ENCODE measurements around the gene ABCG1. TPM values are rescaled to one million over a fixed set of nuclear protein-coding genes. Genes with fewer than 3 reads are reported as not detected.
A peak's percentile ranks its signal among the peaks of the same experiment; 100 is the strongest.

ABCG1 gene
- total RNA-seq, 1 experiment from 2014 or later, result not detected

DNA sequence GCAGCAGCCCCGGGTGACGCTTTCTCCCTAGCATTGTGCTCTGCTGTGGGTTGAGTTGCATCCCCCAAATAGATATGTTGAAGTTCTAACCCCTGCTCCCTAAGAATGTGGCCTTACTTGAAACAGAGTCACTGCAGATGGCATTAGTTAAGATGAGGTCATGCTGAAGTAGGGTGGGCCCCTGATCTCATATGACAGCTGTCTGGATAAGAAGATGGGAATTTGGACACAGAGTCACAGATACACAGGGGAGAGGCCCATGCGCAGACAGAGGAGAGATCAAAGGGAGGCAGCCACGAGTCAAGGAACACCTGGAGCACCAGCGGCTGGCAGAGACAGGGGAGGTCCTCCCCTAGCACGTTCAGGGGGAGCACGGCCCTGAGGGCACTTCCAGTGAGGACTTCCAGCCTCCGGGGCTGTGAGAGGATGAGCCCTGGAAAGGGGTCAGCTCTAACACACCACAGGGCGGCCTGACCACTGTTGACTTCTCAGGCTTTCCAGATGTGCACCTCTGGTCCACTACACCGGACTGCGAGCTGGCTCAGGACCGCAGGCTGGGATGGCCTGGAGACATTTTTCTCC lies 46.4 kb downstream of the ABCG1 start:
- H3K9me3 Mint-ChIP-seq (ENCODE audit: unreplicated experiment), result no peaks in the 10 kb centered on the region
- intact Hi-C loops (cut with micrococcal nuclease; ENCODE audit: unreplicated experiment), result no loop called here
- ChIA-PET CTCF (no interaction called here), POLR2A (no interaction called here)
- H3K4me3 Mint-ChIP-seq (ENCODE audit: unreplicated experiment), result no peak overlapping the region
- no peaks in the 10 kb centered on the region for H3K27me3 Mint-ChIP-seq (ENCODE audit: insufficient read depth, unreplicated experiment)
- Histone ChIP-seq H3K4me1 (peaks cover 8% of the 10 kb centered on the region), H3K36me3 (ENCODE audit: control insufficient read depth, insufficient read depth, low read length) (no peaks in the 10 kb centered on the region), H3K27me3 (replicated peaks; ENCODE audit: control insufficient read depth, insufficient read depth, low read length) (no peaks in the 10 kb centered on the region), H3K4me3 (ENCODE audit: low read depth, low read length) (no peak overlapping the region), H3K9me3 (no peaks in the 10 kb centered on the region)
- no peak overlapping the region for H3K27ac Mint-ChIP-seq (ENCODE audit: unreplicated experiment)
- TF ChIP-seq, protein P1, sequence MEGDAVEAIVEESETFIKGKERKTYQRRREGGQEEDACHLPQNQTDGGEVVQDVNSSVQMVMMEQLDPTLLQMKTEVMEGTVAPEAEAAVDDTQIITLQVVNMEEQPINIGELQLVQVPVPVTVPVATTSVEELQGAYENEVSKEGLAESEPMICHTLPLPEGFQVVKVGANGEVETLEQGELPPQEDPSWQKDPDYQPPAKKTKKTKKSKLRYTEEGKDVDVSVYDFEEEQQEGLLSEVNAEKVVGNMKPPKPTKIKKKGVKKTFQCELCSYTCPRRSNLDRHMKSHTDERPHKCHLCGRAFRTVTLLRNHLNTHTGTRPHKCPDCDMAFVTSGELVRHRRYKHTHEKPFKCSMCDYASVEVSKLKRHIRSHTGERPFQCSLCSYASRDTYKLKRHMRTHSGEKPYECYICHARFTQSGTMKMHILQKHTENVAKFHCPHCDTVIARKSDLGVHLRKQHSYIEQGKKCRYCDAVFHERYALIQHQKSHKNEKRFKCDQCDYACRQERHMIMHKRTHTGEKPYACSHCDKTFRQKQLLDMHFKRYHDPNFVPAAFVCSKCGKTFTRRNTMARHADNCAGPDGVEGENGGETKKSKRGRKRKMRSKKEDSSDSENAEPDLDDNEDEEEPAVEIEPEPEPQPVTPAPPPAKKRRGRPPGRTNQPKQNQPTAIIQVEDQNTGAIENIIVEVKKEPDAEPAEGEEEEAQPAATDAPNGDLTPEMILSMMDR (IDR thresholded peaks at IDR 0.05; ENCODE audit: insufficient read depth in 1 of 2, low read depth in 1 of 2, low read length in 1 of 2, severe bottlenecking in 1 of 2, unreplicated experiment in 1 of 2), result no peak
- no TSS peak for BruUV-seq (replicated peaks)
- DNase-seq, result no peak
- H3K36me3 Mint-ChIP-seq (ENCODE audit: insufficient read depth, unreplicated experiment), result no peaks in the 10 kb centered on the region
- H3K4me1 Mint-ChIP-seq (ENCODE audit: low read depth, unreplicated experiment), result peaks cover 6% of the 10 kb centered on the region

DNA sequence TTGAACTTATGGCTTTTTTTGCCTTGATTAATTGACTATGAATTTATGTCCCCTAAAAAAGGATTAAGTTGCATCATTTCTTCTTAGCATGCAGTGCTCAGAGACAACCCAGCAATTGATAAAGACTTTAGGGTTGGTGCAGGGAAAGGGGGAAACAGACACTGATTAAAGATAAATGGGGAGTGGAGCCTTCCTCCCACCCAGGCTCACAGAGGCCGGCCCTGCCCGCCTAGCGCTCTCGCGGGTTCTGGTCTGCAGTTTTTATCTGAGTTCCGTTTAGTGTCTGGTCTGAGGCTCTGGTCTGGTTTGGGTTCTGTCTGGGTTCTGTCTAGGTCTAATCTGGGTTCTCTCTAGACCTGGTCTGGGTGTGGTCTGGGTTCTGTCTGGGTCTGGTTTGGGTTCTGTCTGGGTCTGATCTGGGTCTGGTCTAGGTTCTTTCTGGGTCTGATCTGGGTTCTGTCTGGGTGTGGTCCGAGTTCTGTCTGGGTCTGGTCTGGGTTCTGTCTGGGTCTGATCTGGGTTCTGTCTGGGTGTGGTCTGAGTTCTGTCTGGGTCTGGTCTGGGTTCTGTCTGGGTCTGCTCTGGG lies 48.1 kb downstream of the ABCG1 start:
- Mint-ChIP-seq H3K4me1 (ENCODE audit: low read depth, unreplicated experiment) (peaks cover 6% of the 10 kb centered on the region), H3K9me3 (ENCODE audit: unreplicated experiment) (no peaks in the 10 kb centered on the region), H3K4me3 (ENCODE audit: unreplicated experiment) (peak overlapping the region; percentile 39), H3K27me3 (ENCODE audit: insufficient read depth, unreplicated experiment) (no peaks in the 10 kb centered on the region), H3K36me3 (ENCODE audit: insufficient read depth, unreplicated experiment) (no peaks in the 10 kb centered on the region), H3K27ac (ENCODE audit: unreplicated experiment) (no peak overlapping the region)
- H3K36me3 ChIP-seq (ENCODE audit: control insufficient read depth, insufficient read depth, low read length), result no peaks in the 10 kb centered on the region
- TF ChIP-seq, protein P1 (IDR thresholded peaks at IDR 0.05; ENCODE audit: insufficient read depth in 1 of 2, low read depth in 1 of 2, low read length in 1 of 2, severe bottlenecking in 1 of 2, unreplicated experiment in 1 of 2), result no peak
- BruUV-seq (replicated peaks), result no TSS peak
- DNase-seq, result no peak
- H3K4me3 ChIP-seq (ENCODE audit: low read depth, low read length), result no peak overlapping the region
- no peaks in the 10 kb centered on the region for H3K9me3 ChIP-seq
- POLR2A ChIA-PET, result no interaction called here
- peaks cover 8% of the 10 kb centered on the region for H3K4me1 ChIP-seq
- CTCF ChIA-PET, result interaction anchor here (0.5 kb wide), 1 partner anchor 95 kb away, joined by 4 read pairs; no protein-coding TSS in a partner anchor
- H3K27me3 ChIP-seq (replicated peaks; ENCODE audit: control insufficient read depth, insufficient read depth, low read length), result no peaks in the 10 kb centered on the region
- intact Hi-C loops (cut with micrococcal nuclease; ENCODE audit: unreplicated experiment), result no loop called here

DNA sequence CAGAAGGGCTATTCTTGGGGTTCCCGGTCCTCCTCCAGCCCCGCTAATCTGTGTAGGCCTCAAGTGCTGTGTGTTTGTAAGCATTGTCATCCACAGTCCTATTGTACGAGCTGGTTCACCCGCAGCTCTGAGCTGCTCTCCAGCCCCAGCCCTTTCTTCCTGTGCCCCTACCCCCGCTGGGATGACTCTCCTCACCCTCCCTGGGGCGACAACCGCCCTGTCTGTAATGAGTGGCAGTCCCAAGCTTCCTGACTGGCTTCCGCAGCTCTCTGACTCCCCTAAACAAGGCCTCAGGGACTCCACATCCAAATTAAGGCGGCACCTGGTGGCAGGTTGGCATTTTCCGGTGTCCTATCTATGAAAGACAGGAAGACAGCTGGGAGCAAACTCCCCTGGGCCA lies 50.4 kb downstream of the ABCG1 start:
- H3K27me3 Mint-ChIP-seq (ENCODE audit: insufficient read depth, unreplicated experiment), result no peaks in the 10 kb centered on the region

More for the DNA sequence above, 50.4 kb downstream of the ABCG1 start:
- Mint-ChIP-seq H3K4me3 (ENCODE audit: unreplicated experiment) (no peak overlapping the region), H3K9me3 (ENCODE audit: unreplicated experiment) (no peaks in the 10 kb centered on the region), H3K4me1 (ENCODE audit: low read depth, unreplicated experiment) (peaks cover 6% of the 10 kb centered on the region), H3K27ac (ENCODE audit: unreplicated experiment) (no peak overlapping the region), H3K36me3 (ENCODE audit: insufficient read depth, unreplicated experiment) (no peaks in the 10 kb centered on the region)
- no TSS peak for BruUV-seq (replicated peaks)
- H3K27me3 ChIP-seq (replicated peaks; ENCODE audit: control insufficient read depth, insufficient read depth, low read length), result no peaks in the 10 kb centered on the region
- DNase-seq, result no peak
- CTCF ChIA-PET, result interaction anchor here (0.8 kb wide), 1 partner anchor 11 kb away, joined by 3 read pairs; no protein-coding TSS in a partner anchor
- no peaks in the 10 kb centered on the region for H3K36me3 ChIP-seq (ENCODE audit: control insufficient read depth, insufficient read depth, low read length)
- H3K9me3 ChIP-seq, result no peaks in the 10 kb centered on the region
- H3K4me1 ChIP-seq, result no peaks in the 10 kb centered on the region
- intact Hi-C loops (cut with micrococcal nuclease; ENCODE audit: unreplicated experiment), result no loop called here
- POLR2A ChIA-PET, result no interaction called here
- H3K4me3 ChIP-seq (ENCODE audit: low read depth, low read length), result no peak overlapping the region
- TF ChIP-seq, protein P1 (IDR thresholded peaks at IDR 0.05; ENCODE audit: insufficient read depth in 1 of 2, low read depth in 1 of 2, low read length in 1 of 2, severe bottlenecking in 1 of 2, unreplicated experiment in 1 of 2), result no peak

All from Caco-2 (cell line).